ENCODE results near the gene CST9. TPM values are rescaled to one million over a fixed set of nuclear protein-coding genes. Genes with fewer than 3 reads are reported as not detected.

The CST9 gene
- total and polyA plus RNA-seq, 2 of the 13 experiments (the other 11 are each of a cell fraction or from before 2014, with no cell fraction given) = 0.07 TPM; not detected in 1

DNA sequence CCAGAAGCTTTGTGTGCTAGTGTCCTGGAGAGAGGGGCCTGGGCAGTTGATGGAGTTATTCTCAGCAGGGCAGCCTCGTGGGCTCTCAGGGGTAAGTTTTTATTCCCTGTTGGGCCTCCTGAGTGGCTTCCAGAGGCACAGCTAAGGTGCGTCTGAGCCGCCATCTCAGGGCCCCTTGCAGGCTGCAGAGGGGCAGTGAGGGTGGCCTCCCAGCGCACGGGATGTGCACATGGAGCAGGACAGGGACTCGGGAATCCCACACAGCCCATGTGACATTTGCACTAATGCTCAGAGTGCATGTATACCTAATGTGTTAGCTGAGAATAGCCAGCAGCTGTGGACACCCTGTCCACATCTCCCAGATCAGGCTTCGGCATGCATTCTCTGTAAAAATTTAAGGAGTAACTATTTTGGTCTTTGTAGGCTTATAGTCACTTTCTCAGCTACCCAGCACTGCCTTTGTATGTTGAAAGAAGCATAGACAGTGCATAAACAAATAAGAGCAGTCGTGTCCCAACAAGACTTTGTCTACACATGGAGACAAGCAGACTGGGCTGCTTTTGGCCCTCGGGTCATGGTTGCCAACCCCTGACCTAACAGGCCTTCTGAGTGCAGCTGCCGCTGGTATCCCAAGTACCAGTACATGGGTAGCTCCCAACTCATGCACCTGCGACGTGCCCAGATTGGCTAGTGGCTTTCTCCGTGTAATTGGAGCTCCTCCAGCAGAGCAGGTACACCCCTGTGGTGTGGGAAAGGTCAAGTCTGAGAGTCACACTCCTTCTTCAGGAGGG, 18.8 kb downstream of the CST9 start (continued):
- TF ChIP-seq ZBTB3 (CRISPR knock-in tag; IDR thresholded peaks at IDR 0.05; ENCODE audit: borderline replicate concordance, low read depth) = no peak
- TF ChIP-seq ZBTB7A (CRISPR knock-in tag; IDR thresholded peaks at IDR 0.05) = peak; percentile 77
- TF ChIP-seq CBFB (CRISPR knock-in tag; IDR thresholded peaks at IDR 0.05) = 0 out of 2 replicates have a peak, but pooled peaks have one; percentile 24
- TF ChIP-seq ZNF672 (CRISPR knock-in tag; IDR thresholded peaks at IDR 0.05) = no peak
- TF ChIP-seq JUND (CRISPR knock-in tag; IDR thresholded peaks at IDR 0.05) = peak; percentile 57; the same call in 1 of the 2 replicates
- peak; percentile 65; the same call in 1 of the 2 replicates for TF ChIP-seq FOXA3 (CRISPR knock-in tag; IDR thresholded peaks at IDR 0.05)
- no peak for TF ChIP-seq ZBTB39 (CRISPR knock-in tag; IDR thresholded peaks at IDR 0.05)
- 0 out of 2 replicates have a peak, but pooled peaks have one; percentile 14 for TF ChIP-seq CHCHD3 (CRISPR knock-in tag; IDR thresholded peaks at IDR 0.05)
- peak; percentile 50; the same call in 1 of the 2 replicates for TF ChIP-seq FOSL2 (CRISPR knock-in tag; IDR thresholded peaks at IDR 0.05)
- TF ChIP-seq, protein P1, sequence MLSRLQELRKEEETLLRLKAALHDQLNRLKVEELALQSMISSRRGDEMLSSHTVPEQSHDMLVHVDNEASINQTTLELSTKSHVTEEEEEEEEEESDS (CRISPR knock-in tag; IDR thresholded peaks at IDR 0.05; ENCODE audit: borderline replicate concordance) = no peak
- TF ChIP-seq, protein P2, sequence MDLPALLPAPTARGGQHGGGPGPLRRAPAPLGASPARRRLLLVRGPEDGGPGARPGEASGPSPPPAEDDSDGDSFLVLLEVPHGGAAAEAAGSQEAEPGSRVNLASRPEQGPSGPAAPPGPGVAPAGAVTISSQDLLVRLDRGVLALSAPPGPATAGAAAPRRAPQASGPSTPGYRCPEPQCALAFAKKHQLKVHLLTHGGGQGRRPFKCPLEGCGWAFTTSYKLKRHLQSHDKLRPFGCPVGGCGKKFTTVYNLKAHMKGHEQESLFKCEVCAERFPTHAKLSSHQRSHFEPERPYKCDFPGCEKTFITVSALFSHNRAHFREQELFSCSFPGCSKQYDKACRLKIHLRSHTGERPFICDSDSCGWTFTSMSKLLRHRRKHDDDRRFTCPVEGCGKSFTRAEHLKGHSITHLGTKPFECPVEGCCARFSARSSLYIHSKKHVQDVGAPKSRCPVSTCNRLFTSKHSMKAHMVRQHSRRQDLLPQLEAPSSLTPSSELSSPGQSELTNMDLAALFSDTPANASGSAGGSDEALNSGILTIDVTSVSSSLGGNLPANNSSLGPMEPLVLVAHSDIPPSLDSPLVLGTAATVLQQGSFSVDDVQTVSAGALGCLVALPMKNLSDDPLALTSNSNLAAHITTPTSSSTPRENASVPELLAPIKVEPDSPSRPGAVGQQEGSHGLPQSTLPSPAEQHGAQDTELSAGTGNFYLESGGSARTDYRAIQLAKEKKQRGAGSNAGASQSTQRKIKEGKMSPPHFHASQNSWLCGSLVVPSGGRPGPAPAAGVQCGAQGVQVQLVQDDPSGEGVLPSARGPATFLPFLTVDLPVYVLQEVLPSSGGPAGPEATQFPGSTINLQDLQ (CRISPR knock-in tag; IDR thresholded peaks at IDR 0.05) = no peak
- TF ChIP-seq NFIC (IDR thresholded peaks at IDR 0.05; ENCODE audit: low read length) = no peak
- TF ChIP-seq YEATS4 (CRISPR knock-in tag; IDR thresholded peaks at IDR 0.05; ENCODE audit: borderline replicate concordance) = peak; percentile 86; the same call in 1 of the 2 replicates
- 0 out of 2 replicates have a peak, but pooled peaks have one; percentile 37 for TF ChIP-seq ZNF788 (CRISPR knock-in tag; IDR thresholded peaks at IDR 0.05; ENCODE audit: borderline replicate concordance)
- TF ChIP-seq ZNF749 (CRISPR knock-in tag; IDR thresholded peaks at IDR 0.05; ENCODE audit: borderline replicate concordance) = peak; percentile 90; the same call in 1 of the 2 replicates
- no peak; the same call in 1 of the 2 replicates for TF ChIP-seq ZBTB20 (CRISPR knock-in tag; IDR thresholded peaks at IDR 0.05; ENCODE audit: borderline replicate concordance, low read depth)
- no peak for TF ChIP-seq MTA3 (CRISPR knock-in tag; IDR thresholded peaks at IDR 0.05)
- TF ChIP-seq ZNF225 (CRISPR knock-in tag; IDR thresholded peaks at IDR 0.05) = no peak
- peak; percentile 50 for TF ChIP-seq MXD4 (CRISPR knock-in tag; IDR thresholded peaks at IDR 0.05)
- 0 out of 2 replicates have a peak, but pooled peaks have one; percentile 36 for TF ChIP-seq ZBTB10 (CRISPR knock-in tag; IDR thresholded peaks at IDR 0.05; ENCODE audit: borderline replicate concordance)

Measured in HepG2 (cell line).